ENCODE measurements around the gene SPAG16.

GRCh38 chr2:213419980-213420379 lies 135.7 kb downstream of the SPAG16 start:
- TF ChIP-seq, protein P1, sequence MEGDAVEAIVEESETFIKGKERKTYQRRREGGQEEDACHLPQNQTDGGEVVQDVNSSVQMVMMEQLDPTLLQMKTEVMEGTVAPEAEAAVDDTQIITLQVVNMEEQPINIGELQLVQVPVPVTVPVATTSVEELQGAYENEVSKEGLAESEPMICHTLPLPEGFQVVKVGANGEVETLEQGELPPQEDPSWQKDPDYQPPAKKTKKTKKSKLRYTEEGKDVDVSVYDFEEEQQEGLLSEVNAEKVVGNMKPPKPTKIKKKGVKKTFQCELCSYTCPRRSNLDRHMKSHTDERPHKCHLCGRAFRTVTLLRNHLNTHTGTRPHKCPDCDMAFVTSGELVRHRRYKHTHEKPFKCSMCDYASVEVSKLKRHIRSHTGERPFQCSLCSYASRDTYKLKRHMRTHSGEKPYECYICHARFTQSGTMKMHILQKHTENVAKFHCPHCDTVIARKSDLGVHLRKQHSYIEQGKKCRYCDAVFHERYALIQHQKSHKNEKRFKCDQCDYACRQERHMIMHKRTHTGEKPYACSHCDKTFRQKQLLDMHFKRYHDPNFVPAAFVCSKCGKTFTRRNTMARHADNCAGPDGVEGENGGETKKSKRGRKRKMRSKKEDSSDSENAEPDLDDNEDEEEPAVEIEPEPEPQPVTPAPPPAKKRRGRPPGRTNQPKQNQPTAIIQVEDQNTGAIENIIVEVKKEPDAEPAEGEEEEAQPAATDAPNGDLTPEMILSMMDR (IDR thresholded peaks at IDR 0.05), result no peak
- TF ChIP-seq NR2C2 (CRISPR knock-in tag; IDR thresholded peaks at IDR 0.05), result no peak
- TF ChIP-seq HMGXB4 (CRISPR knock-in tag; IDR thresholded peaks at IDR 0.05), result no peak
- no peak for TF ChIP-seq ZNF121 (CRISPR knock-in tag; IDR thresholded peaks at IDR 0.05)
- TF ChIP-seq FOXJ3 (CRISPR knock-in tag; IDR thresholded peaks at IDR 0.05; ENCODE audit: borderline replicate concordance), result no peak
- no peak for TF ChIP-seq ZNF219 (CRISPR knock-in tag; IDR thresholded peaks at IDR 0.05; ENCODE audit: borderline replicate concordance)
- no peak for TF ChIP-seq PRDM15 (CRISPR knock-in tag; IDR thresholded peaks at IDR 0.05)
